Measurements from ENCODE around the gene UVSSA.

DNA sequence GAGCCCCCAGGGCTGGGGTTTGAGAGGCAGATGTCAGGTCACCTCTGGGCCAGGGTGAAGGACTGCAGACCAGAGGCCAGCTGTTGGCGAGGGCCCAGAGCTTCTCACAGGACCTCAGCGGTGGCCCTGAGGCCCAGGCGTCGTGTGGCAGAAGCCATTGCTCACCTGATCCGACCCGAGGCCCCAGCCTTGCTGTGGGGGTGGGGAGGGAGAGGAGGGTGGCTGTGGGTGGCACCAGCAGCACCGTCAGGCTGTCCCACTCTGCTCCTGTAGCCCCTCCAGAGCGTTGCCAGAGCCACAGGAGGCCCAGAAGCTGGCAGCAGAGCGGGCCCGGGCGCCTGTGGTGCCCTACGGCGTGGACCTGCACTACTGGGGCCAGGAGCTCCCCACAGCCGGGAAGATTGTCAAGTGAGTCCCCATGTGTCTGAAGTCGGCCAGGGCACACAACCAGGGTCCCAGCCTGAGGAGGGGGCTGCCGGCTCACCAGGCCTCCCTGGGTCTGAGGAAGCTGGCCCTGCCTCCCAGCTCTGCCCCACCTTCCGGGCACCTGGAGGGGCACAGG lies 28.8 kb downstream of the UVSSA start:
- TF ChIP-seq EZH2phosphoT487 (IDR thresholded peaks at IDR 0.05; ENCODE audit: low read length) (no peak), EZH2 (optimal IDR thresholded peaks at IDR 0.05; ENCODE audit: low read depth, low read length) (no peak)
- TF ChIP-seq, protein P1, sequence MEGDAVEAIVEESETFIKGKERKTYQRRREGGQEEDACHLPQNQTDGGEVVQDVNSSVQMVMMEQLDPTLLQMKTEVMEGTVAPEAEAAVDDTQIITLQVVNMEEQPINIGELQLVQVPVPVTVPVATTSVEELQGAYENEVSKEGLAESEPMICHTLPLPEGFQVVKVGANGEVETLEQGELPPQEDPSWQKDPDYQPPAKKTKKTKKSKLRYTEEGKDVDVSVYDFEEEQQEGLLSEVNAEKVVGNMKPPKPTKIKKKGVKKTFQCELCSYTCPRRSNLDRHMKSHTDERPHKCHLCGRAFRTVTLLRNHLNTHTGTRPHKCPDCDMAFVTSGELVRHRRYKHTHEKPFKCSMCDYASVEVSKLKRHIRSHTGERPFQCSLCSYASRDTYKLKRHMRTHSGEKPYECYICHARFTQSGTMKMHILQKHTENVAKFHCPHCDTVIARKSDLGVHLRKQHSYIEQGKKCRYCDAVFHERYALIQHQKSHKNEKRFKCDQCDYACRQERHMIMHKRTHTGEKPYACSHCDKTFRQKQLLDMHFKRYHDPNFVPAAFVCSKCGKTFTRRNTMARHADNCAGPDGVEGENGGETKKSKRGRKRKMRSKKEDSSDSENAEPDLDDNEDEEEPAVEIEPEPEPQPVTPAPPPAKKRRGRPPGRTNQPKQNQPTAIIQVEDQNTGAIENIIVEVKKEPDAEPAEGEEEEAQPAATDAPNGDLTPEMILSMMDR (IDR thresholded peaks at IDR 0.05; ENCODE audit: low read length), result no peak

All from MM.1S (cell line).